ENCODE results near the gene RNF13.
"Not testable (repeated sequence)": the region's sequence is repeated elsewhere in the genome, so short reads cannot be mapped to it uniquely, and the experiment has no call there.

RNF13 gene

DNA sequence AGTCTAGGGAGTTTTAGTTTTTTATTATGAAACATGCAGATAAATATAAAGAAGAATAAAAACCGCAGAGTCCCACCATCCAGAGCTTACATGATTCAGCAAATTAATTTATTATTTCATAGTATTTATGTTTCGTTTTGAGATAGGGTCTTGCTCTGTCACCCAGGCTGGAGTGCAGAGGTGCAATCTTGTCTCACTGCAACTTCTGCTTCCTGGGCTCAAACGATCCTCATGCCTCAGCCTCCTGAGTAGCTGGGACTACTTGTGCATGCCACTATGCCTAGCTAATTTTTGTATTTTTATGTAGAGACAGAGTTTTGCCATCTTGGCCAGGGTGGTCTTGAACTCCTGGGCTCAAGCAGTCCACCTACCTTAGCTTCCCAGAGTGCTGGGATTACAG lies 13.6 kb downstream of the RNF13 start:
- Histone ChIP-seq H3K27me3 (ENCODE audit: insufficient read depth, poor library complexity, severe bottlenecking) (no peaks in the 10 kb centered on the region), H3K4me3 (replicated peaks; ENCODE audit: insufficient read depth, low read length) (no peak overlapping the region), H3K27ac (replicated peaks) (no peak overlapping the region)
- DNase-seq (ENCODE audit: low read depth in 1 of 2, low spot score in 1 of 2), result no peak
- TF ChIP-seq REST (IDR thresholded peaks at IDR 0.05; ENCODE audit: insufficient replicate concordance, low read depth), result no peak
- TF ChIP-seq POLR2AphosphoS5 (IDR thresholded peaks at IDR 0.05; ENCODE audit: low read depth), result no peak
- no peak for TF ChIP-seq SPI1 (IDR thresholded peaks at IDR 0.05; ENCODE audit: borderline replicate concordance, low read depth)
- TF ChIP-seq, protein P1, sequence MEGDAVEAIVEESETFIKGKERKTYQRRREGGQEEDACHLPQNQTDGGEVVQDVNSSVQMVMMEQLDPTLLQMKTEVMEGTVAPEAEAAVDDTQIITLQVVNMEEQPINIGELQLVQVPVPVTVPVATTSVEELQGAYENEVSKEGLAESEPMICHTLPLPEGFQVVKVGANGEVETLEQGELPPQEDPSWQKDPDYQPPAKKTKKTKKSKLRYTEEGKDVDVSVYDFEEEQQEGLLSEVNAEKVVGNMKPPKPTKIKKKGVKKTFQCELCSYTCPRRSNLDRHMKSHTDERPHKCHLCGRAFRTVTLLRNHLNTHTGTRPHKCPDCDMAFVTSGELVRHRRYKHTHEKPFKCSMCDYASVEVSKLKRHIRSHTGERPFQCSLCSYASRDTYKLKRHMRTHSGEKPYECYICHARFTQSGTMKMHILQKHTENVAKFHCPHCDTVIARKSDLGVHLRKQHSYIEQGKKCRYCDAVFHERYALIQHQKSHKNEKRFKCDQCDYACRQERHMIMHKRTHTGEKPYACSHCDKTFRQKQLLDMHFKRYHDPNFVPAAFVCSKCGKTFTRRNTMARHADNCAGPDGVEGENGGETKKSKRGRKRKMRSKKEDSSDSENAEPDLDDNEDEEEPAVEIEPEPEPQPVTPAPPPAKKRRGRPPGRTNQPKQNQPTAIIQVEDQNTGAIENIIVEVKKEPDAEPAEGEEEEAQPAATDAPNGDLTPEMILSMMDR (IDR thresholded peaks at IDR 0.05; ENCODE audit: insufficient read depth, low read length), result no peak
- no peak for TF ChIP-seq GABPA (IDR thresholded peaks at IDR 0.05; ENCODE audit: low read depth)

GRCh38 chr3:149828390-149828789 lies 15.4 kb downstream of the RNF13 start:
- Histone ChIP-seq H3K27ac (replicated peaks) (no peak overlapping the region), H3K27me3 (ENCODE audit: insufficient read depth, poor library complexity, severe bottlenecking) (no peaks in the 10 kb centered on the region), H3K4me3 (replicated peaks; ENCODE audit: insufficient read depth, low read length) (no peak overlapping the region)
- no peak for DNase-seq (ENCODE audit: low read depth in 1 of 2, low spot score in 1 of 2)
- TF ChIP-seq REST (IDR thresholded peaks at IDR 0.05; ENCODE audit: insufficient replicate concordance, low read depth), result no peak
- TF ChIP-seq, protein P1 (IDR thresholded peaks at IDR 0.05; ENCODE audit: insufficient read depth, low read length), result no peak
- TF ChIP-seq POLR2AphosphoS5 (IDR thresholded peaks at IDR 0.05; ENCODE audit: low read depth), result no peak
- no peak for TF ChIP-seq GABPA (IDR thresholded peaks at IDR 0.05; ENCODE audit: low read depth)
- TF ChIP-seq SPI1 (IDR thresholded peaks at IDR 0.05; ENCODE audit: borderline replicate concordance, low read depth), result no peak

GRCh38 chr3:149829631-149830030 lies 16.6 kb downstream of the RNF13 start:
- DNase-seq (ENCODE audit: low read depth in 1 of 2, low spot score in 1 of 2); H3K27me3 ChIP-seq (ENCODE audit: insufficient read depth, poor library complexity, severe bottlenecking); H3K4me3 ChIP-seq (replicated peaks; ENCODE audit: insufficient read depth, low read length); H3K27ac ChIP-seq (replicated peaks): not testable (repeated sequence)

DNA sequence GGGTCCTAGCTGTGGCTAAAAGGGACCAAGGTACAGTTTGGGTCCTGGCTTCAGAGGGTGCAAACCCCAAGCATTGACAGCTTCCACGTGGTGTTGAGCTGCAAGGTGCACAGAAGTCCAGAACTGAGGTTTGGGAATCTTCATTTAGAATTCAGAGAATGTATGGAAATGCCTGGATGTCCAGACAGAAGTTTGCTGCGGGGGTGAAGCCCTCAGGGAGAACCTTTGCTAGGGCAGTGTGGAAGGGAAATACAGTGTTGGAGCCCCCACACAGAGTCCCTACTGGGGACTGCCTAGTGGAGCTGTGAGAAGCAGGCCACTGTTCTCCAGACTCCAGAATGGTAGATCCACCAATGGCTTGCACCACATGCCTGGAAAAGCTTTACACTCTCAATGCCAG lies 17.9 kb downstream of the RNF13 start:
- Histone ChIP-seq H3K27ac (replicated peaks) (no peak overlapping the region), H3K4me3 (replicated peaks; ENCODE audit: insufficient read depth, low read length) (no peak overlapping the region), H3K27me3 (ENCODE audit: insufficient read depth, poor library complexity, severe bottlenecking) (no peaks in the 10 kb centered on the region)
- TF ChIP-seq REST (IDR thresholded peaks at IDR 0.05; ENCODE audit: insufficient replicate concordance, low read depth), result no peak
- no peak for TF ChIP-seq POLR2AphosphoS5 (IDR thresholded peaks at IDR 0.05; ENCODE audit: low read depth)
- TF ChIP-seq, protein P1 (IDR thresholded peaks at IDR 0.05; ENCODE audit: insufficient read depth, low read length), result no peak
- no peak for TF ChIP-seq GABPA (IDR thresholded peaks at IDR 0.05; ENCODE audit: low read depth)
- TF ChIP-seq SPI1 (IDR thresholded peaks at IDR 0.05; ENCODE audit: borderline replicate concordance, low read depth), result no peak
- DNase-seq (ENCODE audit: low read depth in 1 of 2, low spot score in 1 of 2), result no peak

Data from HL-60 (cell line).